H1 (cell line): ENCODE measurements around the gene KCNA2. TPM values are rescaled to one million over a fixed set of nuclear protein-coding genes. Genes with fewer than 3 reads are reported as not detected.

Experiments
- CEBPB ChIP-seq: IDR thresholded peaks from 2 replicates; pipeline ENCODE4 v1.6.1; 2012; ENCODE audit warnings: low read depth, low read length
- KDM4A ChIP-seq: IDR thresholded peaks from one replicate; pipeline ENCODE4 v1.7.1; 2012; ENCODE audit warnings: low read depth, mild to moderate bottlenecking, moderate library complexity, low read length, inconsistent platforms; ENCODE audit not compliant: severe bottlenecking
- KDM5A ChIP-seq: fragments of 200-600 bp; IDR thresholded peaks from 2 replicates; pipeline ENCODE4 v1.7.1; 2012; ENCODE audit warnings: mild to moderate bottlenecking, low read length, inconsistent platforms, mixed read lengths
- SIX5 ChIP-seq: IDR thresholded peaks from 2 replicates; pipeline ENCODE4 v1.6.1; 2011; ENCODE audit warnings: mild to moderate bottlenecking, low read depth, low read length
- polyA plus RNA-seq, 7 experiments: library from polyadenylated mRNA; depleted of rRNA in 3 of 7; stranded (reverse) in 5 of 7; unstranded in 2 of 7; fragments of >200 nt in 5 of 7; fragments of 200-250 nt in 2 of 7; gene quantifications; 1 replicate in 5 of 7; 2 replicates in 1 of 7; 4 replicates in 1 of 7; pipeline versions ENCODE4 v1.2.1 to v1.2.3, GENCODE V29; 2011 to 2013; ENCODE audit warnings: missing spikeins in 2 of 7, mixed read lengths in 2 of 7
- total RNA-seq: library from RNA; stranded (reverse); fragmentation: NEBNext Ultra II Directional; extraction: Animal tissue kit (Norgen Biotek cat#: 25700); gene quantifications from 2 replicates; pipeline ENCODE4 v1.2.1, GENCODE V29; 2021

Gene KCNA2
- total and polyA plus RNA-seq, 2 of the 8 experiments (the other 6 are each of a cell fraction or from before 2014, with no cell fraction given), result 0.26 to 0.78 TPM

- no peak for TF ChIP-seq SIX5
- TF ChIP-seq KDM5A, result no peak
- no peak for TF ChIP-seq KDM4A
- TF ChIP-seq CEBPB, result no peak
- TF ChIP-seq, all 59 proteins: peak for 0
Measured at GRCh38 chr1:110647254-110647891, 41.2 kb upstream of the KCNA2 start (continued).
